ENCODE data around the gene SS18L1.

The SS18L1 gene

DNA sequence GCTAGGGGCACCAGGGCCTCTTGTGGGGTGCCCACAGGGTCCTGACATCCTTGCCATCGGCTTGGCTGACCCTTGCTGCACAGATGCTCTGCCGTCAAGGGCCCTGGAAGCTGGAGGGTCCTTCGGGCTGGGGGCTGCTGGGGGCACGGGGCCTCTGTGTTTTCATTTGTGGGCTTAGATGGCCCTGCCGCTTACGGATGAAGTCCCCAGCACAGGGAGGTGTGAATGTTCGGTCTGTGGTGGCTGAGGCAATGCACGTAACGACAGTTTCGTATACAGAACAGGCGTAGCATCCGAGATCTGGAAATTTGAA lies 14.5 kb downstream of the SS18L1 start:
- no peak for DNase-seq

DNA sequence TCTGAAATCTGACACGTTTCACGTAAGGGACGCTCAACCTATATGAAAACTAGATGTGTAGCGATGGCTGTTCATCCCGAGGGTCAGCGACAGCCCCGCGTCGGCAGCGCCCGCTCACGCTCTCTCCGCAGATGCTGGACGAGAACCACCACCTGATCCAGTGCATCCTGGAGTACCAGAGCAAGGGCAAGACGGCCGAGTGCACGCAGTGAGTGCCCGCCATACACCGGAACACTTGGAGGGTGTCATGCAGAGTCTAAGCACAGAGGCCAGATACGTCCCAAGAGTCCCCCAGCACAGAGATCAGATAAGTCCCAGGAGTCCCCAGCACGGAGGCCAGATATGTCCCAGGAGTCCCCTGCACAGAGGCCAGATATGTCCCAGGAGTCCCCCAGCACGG lies 15.0 kb downstream of the SS18L1 start:
- no peak for DNase-seq

DNA sequence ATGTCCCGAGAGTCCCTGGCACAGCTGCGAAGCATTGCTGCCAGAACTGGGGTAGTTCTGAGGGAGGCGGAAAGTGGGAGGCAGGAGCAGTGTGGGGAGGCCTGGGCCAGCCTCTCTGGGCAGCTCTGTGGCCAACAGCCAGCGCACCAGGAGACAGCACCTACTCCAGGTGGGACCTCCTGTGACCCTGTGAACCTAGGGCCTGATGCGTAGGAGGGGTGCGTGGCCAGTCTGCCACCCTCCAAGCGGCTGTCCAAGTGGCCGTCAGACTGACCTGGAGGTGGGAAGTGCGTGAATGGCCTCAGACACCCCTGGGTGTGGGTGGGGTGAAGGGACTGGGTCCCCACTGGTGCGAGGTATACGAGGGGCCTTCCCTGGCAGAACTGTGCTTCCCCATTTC lies 15.5 kb downstream of the SS18L1 start:
- no peak for DNase-seq

DNA sequence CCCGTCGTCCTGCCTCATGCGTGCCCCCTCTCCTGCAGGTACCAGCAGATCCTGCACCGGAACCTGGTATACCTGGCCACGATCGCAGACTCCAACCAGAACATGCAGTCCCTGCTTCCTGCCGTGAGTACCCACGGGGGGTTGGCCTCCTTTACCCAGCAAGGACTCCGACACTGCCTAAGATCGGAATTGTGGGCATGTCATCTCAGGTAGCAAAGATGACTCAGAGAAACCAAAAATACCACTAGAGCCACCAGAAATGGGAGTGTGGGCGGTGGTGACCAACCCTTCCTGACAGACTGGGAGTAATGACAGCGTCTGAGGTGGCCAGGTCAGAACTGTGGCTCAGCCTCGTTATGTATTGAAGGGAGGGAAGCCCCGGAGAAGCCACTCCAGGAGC lies 16.3 kb downstream of the SS18L1 start:
- no peak for DNase-seq

DNA sequence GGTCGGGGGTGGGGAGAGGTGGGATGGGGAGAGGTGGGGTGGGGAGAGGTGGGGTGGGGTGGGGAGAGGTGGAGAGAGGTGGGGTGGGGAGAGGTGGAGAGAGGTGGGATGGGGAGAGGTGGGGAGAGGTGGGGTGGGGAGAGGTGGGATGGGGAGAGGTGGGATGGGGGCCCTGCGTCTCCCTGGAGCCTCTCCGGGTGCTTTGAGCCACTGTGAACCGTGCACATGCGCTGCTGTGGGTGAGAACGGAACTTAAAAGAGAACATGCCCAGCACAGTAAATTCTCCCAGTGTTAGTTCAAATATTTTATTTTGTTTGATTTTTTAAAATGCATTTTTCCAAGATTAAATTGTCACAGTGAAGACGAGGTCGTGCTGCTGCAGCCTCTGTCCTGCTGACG lies 16.7 kb downstream of the SS18L1 start:
- no peak for DNase-seq

DNA sequence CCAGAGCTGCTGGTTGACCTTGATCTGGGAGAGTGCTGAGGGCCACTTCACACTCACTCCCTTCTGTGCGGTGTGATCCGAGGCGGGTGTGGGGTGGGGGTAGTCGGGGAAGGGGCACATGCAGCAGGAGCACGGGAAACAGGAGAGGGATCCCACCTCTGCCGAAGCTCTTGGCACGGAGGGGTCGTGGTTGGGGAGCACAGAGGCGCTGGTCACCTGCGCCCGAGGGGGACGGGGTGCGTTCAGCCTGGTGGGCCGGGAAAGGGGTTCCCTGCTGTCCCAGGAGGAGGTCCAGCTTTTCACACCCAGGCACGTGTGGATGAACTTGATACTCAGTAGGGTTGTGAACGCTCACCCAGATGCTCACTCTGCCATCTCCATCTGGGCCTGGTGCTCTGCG lies 17.3 kb downstream of the SS18L1 start:
- DNase-seq: no peak

DNA sequence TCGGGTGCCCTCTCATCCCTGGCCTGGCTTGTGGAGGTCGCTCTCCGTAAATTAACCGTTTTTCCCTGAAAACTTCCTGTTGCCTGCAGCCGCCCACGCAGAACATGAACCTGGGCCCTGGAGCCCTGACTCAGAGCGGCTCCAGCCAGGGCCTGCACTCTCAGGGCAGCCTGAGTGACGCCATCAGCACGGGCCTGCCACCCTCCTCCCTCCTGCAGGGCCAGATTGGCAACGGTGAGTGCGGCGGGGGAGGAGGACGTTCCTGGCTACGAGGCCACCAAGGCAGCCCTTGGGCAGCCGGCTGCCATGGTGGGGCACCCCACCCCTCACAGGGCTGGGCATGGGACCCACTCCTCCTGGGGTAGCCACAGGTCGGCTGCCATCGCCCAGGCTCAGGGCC lies 17.8 kb downstream of the SS18L1 start:
- DNase-seq: no peak

DNA sequence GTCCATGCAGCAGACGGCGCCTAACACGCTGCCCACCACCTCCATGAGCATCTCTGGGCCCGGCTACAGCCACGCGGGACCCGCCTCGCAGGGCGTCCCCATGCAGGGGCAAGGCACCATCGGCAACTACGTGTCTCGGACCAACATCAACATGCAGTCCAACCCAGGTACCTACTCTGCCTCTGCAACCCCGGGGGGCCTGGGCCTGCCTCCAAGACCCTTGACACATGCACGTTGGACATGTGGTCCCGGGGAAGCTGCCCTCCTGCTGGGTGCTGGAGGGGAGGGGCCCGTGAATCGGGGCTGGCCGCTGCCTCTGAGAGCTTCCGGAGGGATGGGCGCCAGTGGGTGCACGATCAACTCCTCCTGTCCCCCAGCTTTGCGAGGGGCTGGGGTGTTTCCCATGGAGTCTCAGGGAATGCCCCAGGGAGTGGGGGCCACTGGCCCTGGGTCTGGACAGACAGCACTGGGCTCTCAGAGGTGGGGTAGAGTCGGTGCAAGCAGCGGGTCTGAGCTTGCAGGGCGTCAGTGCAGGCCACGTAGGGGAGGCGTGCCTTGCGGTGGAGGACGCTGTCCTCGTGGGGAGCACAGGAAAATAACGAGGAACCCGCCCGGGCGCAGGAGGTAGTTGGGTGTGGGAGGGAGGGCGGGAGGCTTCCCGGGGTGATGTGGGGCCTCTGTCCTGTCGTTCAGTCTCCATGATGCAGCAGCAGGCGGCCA lies 19.4 kb downstream of the SS18L1 start:
- DNase-seq: no peak

GRCh38 chr20:62163485-62163865 lies 19.9 kb downstream of the SS18L1 start:
- no peak for DNase-seq

GRCh38 chr20:62163986-62164762 lies 20.6 kb downstream of the SS18L1 start:
- no peak for DNase-seq

DNA sequence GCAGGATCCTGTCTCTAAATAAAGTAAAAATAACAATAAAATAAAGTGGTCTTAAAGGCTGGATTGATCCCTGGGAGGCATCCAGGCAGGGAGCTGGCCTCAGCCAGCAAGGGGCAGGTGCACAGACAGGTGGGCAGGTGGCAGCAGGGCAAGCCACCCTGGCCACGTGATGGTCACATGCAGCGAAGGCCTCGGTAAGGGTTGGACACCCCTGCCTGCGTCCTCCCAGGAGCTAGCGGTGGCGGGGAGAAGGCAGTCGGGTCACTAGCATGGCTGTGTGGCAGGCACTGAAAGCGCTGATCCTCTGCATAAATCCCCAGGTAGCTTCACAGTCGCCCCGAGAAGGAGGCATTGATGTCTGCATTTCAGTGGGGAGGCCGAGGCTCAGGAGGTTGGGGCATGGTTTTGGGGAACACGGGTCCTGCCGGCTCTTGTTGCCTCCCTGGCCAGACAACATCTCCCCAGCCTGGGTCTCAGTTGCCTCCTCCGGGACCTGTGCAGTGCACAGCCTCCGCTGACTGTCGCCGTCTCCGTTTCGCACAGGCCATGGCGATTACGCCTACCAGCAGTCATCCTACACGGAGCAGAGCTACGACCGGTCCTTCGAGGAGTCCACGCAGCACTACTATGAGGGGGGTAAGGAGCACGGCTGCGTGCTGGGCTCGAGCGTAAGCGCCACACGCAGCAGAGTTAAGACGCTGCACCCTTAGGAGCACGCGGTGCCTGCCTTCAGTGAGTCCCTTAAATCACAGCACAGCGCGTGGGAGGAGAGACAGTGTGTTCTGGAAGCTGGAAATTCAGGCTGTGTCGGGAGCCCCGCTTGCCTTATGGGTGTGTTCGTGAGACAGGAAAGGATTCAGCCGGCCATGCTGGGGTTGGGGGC lies 21.6 kb downstream of the SS18L1 start:
- DNase-seq: no peak

GRCh38 chr20:62165762-62166399 lies 22.3 kb downstream of the SS18L1 start:
- no peak for DNase-seq

- no peak for DNase-seq
Observed at GRCh38 chr20:62167474-62167873, 23.9 kb downstream of the SS18L1 start.

- no peak for DNase-seq
Observed at GRCh38 chr20:62168061-62168460, 24.5 kb downstream of the SS18L1 start.

GRCh38 chr20:62168890-62169435 lies 25.4 kb downstream of the SS18L1 start:
- DNase-seq: no peak

GRCh38 chr20:62170536-62170935 lies 27.0 kb downstream of the SS18L1 start:
- no peak for DNase-seq

DNA sequence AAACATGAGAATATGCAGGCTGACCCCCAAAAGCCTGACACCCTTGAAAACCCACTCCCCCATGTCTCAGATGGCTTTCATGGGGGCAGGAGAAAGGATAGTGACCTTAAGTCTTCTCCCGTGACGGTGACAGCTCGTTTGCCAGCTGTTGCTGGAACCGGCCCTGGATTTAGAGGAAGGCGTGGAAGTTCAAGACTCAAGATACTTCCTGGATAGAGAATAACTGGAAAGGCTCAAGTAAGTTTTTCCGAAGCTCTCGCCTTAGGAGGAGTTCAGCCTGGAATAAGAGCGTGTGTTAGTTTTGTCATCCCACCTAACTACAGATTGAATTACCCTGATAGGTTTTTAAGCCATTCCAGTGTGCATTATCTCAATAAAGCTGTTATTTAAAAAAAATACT lies 27.7 kb downstream of the SS18L1 start:
- DNase-seq: no peak

DNA sequence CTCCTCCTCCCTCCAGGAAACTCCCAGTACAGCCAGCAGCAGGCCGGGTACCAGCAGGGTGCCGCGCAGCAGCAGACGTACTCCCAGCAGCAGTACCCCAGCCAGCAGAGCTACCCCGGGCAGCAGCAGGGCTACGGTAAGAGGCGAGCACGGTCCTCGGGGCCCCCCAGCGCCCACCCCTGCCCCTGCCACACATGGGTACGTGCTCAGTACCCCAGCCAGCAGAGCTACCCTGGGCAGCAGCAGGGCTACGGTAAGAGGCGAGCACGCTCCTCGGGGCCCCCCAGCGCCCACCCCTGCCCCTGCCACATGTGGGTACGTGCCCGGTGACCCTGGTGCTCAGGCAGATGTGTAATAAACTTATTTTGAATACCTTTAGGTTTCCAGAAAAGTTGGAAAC lies 29.1 kb downstream of the SS18L1 start:
- DNase-seq: no peak

DNA sequence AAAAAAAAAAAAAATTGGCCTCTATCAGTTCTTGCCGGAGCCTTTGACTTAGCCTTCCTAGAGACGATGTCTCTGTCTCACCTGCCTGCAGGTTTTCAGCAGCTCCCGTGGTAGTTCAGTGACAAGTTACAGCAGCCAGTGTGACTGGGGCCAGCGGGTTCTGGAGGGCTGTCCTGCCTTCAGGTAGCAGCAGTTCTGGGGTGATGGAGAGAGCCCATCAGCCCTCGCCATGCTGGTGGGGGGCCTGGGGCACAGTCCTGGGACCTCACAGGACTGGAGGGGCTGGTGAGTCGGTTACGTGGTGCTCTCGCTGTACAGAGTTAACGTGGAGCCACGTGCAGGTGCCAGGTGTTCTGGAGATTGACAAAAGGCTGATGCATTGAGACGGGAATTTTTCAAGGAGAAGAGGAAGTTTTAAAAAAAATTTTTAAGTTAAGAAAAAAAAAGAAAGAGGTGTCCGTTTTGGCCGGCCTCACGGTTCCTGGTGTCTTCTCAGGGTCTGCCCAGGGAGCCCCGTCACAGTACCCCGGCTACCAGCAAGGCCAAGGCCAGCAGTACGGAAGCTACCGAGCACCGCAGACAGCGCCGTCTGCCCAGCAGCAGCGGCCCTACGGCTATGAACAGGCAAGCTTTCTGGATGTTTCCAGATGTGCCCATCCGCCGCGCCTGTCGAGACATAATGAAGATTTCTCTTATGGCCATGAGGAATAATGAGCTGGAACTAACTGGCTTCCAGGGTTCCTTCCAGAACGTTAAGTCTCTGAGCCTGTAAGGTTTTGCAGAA lies 30.6 kb downstream of the SS18L1 start:
- DNase-seq: no peak

DNA sequence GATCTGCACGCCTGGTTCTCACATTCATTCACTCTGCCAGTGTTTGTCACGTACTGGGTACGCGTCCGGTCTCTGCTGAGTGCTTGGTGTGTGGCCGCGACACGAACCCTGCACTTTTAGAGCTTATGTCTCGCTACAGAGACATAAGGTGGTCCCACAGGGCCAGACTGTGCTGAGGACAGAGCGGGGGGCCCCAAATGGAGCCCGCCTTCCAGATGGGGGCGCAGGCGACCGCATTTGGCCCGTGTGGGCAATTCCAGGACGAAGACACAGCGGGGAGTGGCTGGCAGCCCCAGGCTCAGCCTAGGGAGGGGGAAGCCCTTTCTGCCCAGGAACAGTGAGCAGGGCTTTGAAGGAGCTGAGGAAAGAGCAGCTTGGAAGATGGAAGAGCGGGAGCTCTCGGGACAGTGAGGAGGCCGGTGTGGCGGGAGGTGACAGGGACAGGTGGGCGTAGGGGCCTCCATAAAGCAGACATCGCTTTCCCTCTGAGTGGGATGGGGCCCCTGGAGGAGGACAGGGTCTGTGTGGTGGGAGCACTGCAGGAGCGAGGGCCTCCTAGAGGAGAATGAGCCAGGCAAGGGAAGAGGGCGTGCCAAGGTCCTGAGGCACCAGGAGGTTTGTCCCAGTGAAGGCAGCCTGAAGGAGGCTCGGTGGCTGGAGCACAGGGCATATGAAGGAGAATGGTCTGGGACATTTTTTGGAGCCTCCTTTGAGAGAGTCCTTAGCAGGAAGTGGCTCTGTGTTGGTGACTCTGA lies 31.5 kb downstream of the SS18L1 start:
- DNase-seq: no peak

DNA sequence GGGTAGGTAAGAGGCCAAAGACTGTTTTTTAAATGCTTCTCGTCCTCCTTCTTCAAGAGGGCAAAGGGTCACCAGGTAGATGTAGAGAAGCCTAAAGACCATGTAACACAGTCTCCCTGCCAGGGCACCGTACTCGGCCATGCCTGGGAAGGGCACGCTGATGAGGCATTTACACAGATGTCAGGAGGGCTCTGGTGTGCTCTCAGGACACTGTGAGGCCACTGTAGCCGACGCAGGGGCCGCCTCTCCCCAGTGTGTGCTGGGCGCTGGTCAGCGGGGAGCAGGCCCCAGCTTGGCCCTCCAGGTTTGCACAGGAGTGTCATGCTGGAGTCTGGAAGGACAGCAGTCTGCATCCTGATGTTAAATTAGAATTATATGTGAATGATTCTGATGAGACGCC lies 32.1 kb downstream of the SS18L1 start:
- no peak for DNase-seq
